Lower lobe of right lung (tissue), 2 donors: ENCODE data around the gene SLC5A4. TPM values are rescaled to one million over a fixed set of nuclear protein-coding genes. Genes with fewer than 3 reads are reported as not detected.
A peak's percentile ranks its signal among the peaks of the same experiment; 100 is the strongest.
"Not testable (repeated sequence)": the region's sequence is repeated elsewhere in the genome, so short reads cannot be mapped to it uniquely, and the experiment has no call there.

Source experiments
- ATAC-seq, 2 donors: fragments of 200-7000 bp; cut with Tn5 transposase; one replicate each; pipeline ENCODE4 v1.9.1; 2020 to 2022; ENCODE audit warnings: mild to moderate bottlenecking in 2 of 2, moderate library complexity in 2 of 2
- DNase-seq: peaks from one replicate; pipeline ENCODE4 v3.0.0-alpha.2; 2020
- H3K27ac ChIP-seq: fragments of 200-600 bp; one replicate; pipeline ENCODE4 v1.8.0; 2022
- H3K27me3 ChIP-seq: fragments of 200-600 bp; one replicate; pipeline ENCODE4 v1.8.0; 2022; ENCODE audit warnings: low read depth
- H3K36me3 ChIP-seq: fragments of 200-600 bp; one replicate; pipeline ENCODE4 v1.8.0; 2022; ENCODE audit warnings: mild to moderate bottlenecking
- H3K4me1 ChIP-seq: fragments of 200-600 bp; one replicate; pipeline ENCODE4 v1.8.0; 2022
- H3K4me3 ChIP-seq: fragments of 200-600 bp; one replicate; pipeline ENCODE4 v1.8.0; 2022; ENCODE audit warnings: mild to moderate bottlenecking
- H3K9me3 ChIP-seq: fragments of 200-600 bp; one replicate; pipeline ENCODE4 v1.8.0; 2022
- intact Hi-C: fragments of 100-400 bp; cut with DNase I; formaldehyde crosslinking; loops from one replicate; pipeline ENCODE4 v1.11.0; 2022
- total RNA-seq: library from RNA; stranded (reverse); fragmentation: NEBNext Ultra II Directional; extraction: Animal tissue kit (Norgen Biotek cat#: 25700); gene quantifications from one replicate; pipeline ENCODE4 v1.2.1, GENCODE V29; 2021
- TF ChIP-seq, protein P1 (sequence below): fragments of 200-600 bp; IDR thresholded peaks from one replicate; pipeline ENCODE4 v1.8.0; 2022; ENCODE audit warnings: antibody characterized with exemption, mild to moderate bottlenecking
- donor health status: DM: no; HTN: yes; CAD: no; lungs with severe emphysema.

SLC5A4 gene
- total RNA-seq, 1 donor from 2014 or later = 1.4 TPM

DNA sequence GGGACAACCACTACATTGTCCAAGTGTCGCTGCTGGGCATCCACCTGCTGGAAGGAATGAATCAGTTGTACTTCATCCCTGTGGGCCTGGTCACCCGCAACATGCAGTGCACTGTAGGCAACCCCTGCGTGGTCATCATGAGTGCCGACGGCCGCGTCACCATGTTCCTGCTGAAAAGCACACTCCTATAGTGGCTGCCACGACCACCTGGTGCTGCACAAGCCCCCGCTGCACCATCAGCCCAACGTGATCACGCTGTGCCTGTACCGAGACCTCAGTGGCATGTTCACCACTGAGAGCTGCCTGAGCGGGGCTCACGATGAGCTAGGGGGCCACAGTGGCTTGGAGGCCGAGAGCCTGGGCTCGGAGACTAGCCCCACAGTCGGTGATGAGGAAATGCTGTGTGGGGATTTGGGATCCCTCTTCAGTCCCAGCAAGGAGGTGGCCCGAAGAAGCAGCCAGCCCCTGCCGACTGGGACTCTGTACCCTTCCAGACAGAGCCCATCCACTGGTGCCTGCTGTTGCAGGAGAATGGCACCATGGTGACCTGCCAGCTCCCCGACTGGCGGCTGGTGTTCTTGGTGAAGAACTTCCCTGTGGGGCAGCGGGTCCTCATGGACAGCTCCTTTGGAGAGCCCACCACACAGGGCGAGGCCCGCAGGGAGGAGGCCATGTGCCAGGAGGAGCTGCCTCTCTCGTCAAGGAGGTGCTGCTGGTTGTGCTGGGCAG lies 15.7 kb upstream of the SLC5A4 start:
- no peak overlapping the region for H3K4me3 ChIP-seq
- no peak for ATAC-seq
- no peaks in the 10 kb centered on the region for H3K27me3 ChIP-seq
- TF ChIP-seq, protein P1, sequence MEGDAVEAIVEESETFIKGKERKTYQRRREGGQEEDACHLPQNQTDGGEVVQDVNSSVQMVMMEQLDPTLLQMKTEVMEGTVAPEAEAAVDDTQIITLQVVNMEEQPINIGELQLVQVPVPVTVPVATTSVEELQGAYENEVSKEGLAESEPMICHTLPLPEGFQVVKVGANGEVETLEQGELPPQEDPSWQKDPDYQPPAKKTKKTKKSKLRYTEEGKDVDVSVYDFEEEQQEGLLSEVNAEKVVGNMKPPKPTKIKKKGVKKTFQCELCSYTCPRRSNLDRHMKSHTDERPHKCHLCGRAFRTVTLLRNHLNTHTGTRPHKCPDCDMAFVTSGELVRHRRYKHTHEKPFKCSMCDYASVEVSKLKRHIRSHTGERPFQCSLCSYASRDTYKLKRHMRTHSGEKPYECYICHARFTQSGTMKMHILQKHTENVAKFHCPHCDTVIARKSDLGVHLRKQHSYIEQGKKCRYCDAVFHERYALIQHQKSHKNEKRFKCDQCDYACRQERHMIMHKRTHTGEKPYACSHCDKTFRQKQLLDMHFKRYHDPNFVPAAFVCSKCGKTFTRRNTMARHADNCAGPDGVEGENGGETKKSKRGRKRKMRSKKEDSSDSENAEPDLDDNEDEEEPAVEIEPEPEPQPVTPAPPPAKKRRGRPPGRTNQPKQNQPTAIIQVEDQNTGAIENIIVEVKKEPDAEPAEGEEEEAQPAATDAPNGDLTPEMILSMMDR = no peak
- H3K4me1 ChIP-seq = peaks cover 6% of the 10 kb centered on the region
- no peaks in the 10 kb centered on the region for H3K9me3 ChIP-seq
- H3K27ac ChIP-seq = no peak overlapping the region
- intact Hi-C loops = no loop called here
- no peak for DNase-seq
- H3K36me3 ChIP-seq = no peaks in the 10 kb centered on the region

- DNase-seq (no peak), ATAC-seq (no peak)
- no peaks in the 10 kb centered on the region for H3K9me3 ChIP-seq
- no peaks in the 10 kb centered on the region for H3K36me3 ChIP-seq
- intact Hi-C loops = loop anchor here (10.0 kb wide), 1 partner anchor 165 kb away; no protein-coding TSS in a partner anchor
- TF ChIP-seq, protein P1 = no peak
- no peaks in the 10 kb centered on the region for H3K27me3 ChIP-seq
- peaks cover 7% of the 10 kb centered on the region for H3K4me1 ChIP-seq
- no peak overlapping the region for H3K27ac ChIP-seq
- no peak overlapping the region for H3K4me3 ChIP-seq
Measured at GRCh38 chr22:32269316-32269715, 14.2 kb upstream of the SLC5A4 start.

GRCh38 chr22:32267011-32267410 lies 11.9 kb upstream of the SLC5A4 start:
- no peak for ATAC-seq
- DNase-seq = no peak
- H3K27ac ChIP-seq = no peak overlapping the region
- intact Hi-C loops = loop anchor here (10.0 kb wide), 1 partner anchor 162 kb away; no protein-coding TSS in a partner anchor
- no peaks in the 10 kb centered on the region for H3K9me3 ChIP-seq
- no peaks in the 10 kb centered on the region for H3K27me3 ChIP-seq
- no peak overlapping the region for H3K4me3 ChIP-seq
- H3K4me1 ChIP-seq = peaks cover 7% of the 10 kb centered on the region
- TF ChIP-seq, protein P1 = no peak
- no peaks in the 10 kb centered on the region for H3K36me3 ChIP-seq

DNA sequence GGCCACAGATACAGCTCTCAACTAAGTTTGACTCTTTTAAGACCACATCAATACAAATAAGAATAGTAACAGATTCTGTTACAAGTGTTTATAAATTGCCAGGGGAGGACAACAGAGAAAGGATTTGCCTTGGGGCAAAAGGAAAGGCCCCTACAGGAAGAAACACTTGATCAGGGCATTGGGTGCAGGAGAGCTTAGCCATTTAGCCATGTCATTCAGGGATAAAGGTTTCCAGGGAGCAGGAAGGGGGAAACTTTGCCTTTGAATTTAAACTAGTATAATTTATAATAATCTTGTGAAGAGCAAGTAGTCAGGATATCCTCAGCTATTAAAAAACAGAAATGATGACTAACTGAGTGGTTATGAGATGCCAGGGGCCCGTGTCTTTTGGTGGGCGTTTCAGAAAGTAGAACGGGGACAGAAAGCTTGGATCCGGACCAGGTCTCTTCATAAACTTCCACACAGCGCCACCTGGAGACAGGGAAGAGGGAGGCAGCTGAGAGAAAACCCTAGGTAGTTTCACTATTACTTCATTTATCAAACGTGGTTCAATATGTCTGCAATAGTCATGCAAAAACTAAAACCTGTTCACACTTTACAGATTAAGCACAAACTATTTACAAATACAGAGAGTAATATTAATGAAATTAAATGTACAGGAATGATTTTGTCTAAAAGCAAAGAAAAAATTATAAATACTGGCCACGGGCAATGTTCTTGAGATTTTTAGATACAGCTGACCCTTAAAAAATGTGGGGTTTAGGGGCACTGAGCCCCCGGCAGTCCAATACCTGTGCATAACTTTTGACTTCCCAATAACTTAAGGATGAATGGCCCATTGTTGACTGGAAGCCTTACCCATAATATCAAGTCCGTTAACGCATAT lies 11.0 kb upstream of the SLC5A4 start:
- TF ChIP-seq, protein P1 = peak; percentile 84
- H3K9me3 ChIP-seq = no peaks in the 10 kb centered on the region
- peak; percentile 67 for DNase-seq
- H3K27ac ChIP-seq = no peak overlapping the region
- no peaks in the 10 kb centered on the region for H3K27me3 ChIP-seq
- H3K4me1 ChIP-seq = peaks cover 7% of the 10 kb centered on the region
- intact Hi-C loops = loop anchor here (10.0 kb wide), 1 partner anchor 161 kb away; no protein-coding TSS in a partner anchor
- H3K36me3 ChIP-seq = no peaks in the 10 kb centered on the region
- ATAC-seq = peak; percentile 79 to 82
- H3K4me3 ChIP-seq = no peak overlapping the region

DNA sequence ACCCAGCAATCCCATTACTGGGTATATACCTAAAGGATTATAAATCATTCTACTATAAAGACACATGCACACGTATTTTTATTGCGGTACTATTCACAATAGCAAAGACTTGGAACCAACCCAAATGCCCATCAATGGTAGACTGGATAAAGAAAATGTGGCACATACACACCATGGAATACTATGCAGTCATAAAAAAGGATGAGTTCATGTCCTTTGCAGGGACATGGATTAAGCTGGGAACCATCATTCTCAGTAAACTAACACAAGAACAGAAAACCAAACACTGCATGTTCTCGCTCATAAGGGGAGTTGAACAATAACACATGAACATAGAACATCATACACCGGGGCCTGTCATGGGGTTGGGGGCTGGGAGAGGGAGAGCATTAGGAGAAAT lies 8.5 kb upstream of the SLC5A4 start:
- DNase-seq, H3K4me1 ChIP-seq, H3K27me3 ChIP-seq, H3K9me3 ChIP-seq, ATAC-seq, H3K4me3 ChIP-seq, H3K27ac ChIP-seq, H3K36me3 ChIP-seq: not testable (repeated sequence)
- intact Hi-C loops = loop anchor here (10.0 kb wide), 1 partner anchor 159 kb away; no protein-coding TSS in a partner anchor
